Measurements from ENCODE around the gene ALDOC. TPM values are rescaled to one million over a fixed set of nuclear protein-coding genes. Genes with fewer than 3 reads are reported as not detected.

Gene ALDOC
- total RNA-seq, 4 donors from 2014 or later, result 29.4 to 355 (median 71.1) TPM

- TF ChIP-seq, protein P1, sequence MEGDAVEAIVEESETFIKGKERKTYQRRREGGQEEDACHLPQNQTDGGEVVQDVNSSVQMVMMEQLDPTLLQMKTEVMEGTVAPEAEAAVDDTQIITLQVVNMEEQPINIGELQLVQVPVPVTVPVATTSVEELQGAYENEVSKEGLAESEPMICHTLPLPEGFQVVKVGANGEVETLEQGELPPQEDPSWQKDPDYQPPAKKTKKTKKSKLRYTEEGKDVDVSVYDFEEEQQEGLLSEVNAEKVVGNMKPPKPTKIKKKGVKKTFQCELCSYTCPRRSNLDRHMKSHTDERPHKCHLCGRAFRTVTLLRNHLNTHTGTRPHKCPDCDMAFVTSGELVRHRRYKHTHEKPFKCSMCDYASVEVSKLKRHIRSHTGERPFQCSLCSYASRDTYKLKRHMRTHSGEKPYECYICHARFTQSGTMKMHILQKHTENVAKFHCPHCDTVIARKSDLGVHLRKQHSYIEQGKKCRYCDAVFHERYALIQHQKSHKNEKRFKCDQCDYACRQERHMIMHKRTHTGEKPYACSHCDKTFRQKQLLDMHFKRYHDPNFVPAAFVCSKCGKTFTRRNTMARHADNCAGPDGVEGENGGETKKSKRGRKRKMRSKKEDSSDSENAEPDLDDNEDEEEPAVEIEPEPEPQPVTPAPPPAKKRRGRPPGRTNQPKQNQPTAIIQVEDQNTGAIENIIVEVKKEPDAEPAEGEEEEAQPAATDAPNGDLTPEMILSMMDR (IDR thresholded peaks at IDR 0.05; ENCODE audit: low read depth), result no peak
These were observed 38.7 kb upstream of the ALDOC start for GRCh38 chr17:28615260-28615940.

- TF ChIP-seq, protein P1 (IDR thresholded peaks at IDR 0.05; ENCODE audit: low read depth), result no peak
These were observed 37.3 kb upstream of the ALDOC start, which contains the start of gene RSKR for GRCh38 chr17:28613931-28614381. Gene RSKR, minus strand, starts transcription at chr17:28614185. Its CDS starts 24 bp downstream, at chr17:28614161.

GRCh38 chr17:28612936-28613872 lies 36.5 kb upstream of the ALDOC start:
- TF ChIP-seq, protein P1 (IDR thresholded peaks at IDR 0.05; ENCODE audit: low read depth), result no peak

- TF ChIP-seq, protein P1 (IDR thresholded peaks at IDR 0.05; ENCODE audit: low read depth), result no peak
These were observed 35.8 kb upstream of the ALDOC start for GRCh38 chr17:28612531-28612930.

DNA sequence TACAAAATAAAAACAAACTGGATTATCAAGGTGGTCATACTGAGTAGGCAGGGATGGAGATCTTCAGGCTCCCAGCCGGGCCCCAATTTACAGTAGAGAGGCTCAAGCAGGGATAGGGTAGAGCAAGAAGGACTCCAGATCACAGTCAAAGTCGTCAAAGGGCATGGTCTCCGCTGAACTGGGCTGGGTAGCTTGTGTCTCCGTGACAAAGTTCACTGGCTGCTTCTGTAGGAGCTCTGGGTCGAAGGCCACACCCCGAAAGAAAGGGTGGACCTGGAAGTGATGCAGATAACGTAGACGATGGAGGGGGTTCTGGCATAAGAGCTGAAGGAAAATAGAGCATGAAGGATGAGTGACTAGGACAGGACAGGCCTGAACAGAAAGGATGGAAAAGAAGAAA lies 33.7 kb upstream of the ALDOC start:
- TF ChIP-seq, protein P1 (IDR thresholded peaks at IDR 0.05; ENCODE audit: low read depth), result no peak

DNA sequence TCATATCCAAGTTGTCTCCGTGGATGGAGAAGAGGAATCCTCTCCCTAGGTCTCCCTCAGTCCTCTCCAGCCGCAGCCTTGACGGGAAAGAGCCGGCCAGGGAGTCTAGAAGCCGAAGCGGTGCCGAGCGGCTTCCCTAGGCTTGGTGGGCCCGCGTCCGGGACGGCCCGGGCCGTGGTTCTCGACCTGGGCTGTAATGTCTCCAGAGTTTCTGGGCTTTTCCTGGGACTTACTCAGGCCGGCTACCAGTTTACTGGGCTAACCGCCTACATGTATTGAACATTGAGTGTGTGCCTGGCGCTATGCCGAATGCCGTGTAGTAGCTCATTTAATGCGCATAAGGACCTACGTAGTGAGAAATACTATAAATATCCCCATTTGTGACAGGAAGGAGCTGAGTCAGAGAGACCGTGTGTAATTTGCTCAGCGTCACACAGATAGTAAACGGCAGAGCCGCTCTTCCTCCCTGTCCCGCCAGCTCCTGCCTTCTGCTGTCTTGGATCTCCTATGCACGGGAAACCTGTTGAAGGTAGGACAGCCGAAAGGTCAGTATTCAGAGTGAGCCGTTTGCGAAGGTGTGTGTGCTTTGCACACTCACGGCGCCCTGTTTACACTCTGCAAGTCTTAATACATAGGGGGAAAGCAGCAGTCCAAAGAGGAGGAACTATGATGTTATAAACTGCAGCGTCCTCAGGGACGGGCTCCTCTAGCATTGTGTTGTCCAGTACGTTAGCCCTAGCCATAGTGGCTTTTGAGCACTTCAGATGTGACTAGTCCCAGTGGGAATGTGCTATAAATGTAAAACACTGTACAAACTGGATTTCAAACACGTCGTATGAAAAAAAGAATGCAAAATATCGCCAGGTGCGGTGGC lies 22.9 kb upstream of the ALDOC start:
- TF ChIP-seq, protein P1 (IDR thresholded peaks at IDR 0.05; ENCODE audit: low read depth), result no peak
